H1 (cell line): ENCODE data around the gene RGS7BP. TPM values are rescaled to one million over a fixed set of nuclear protein-coding genes. Genes with fewer than 3 reads are reported as not detected.

Experiments used
- CTCF ChIA-PET: fragments of 300-600 bp; sonication (Branson Sonifier 250); formaldehyde crosslinking; loops from one replicate; lab custom pipeline; 2021; ENCODE audit not compliant: partially characterized antibody; lab: Charles Lee
- POLR2A ChIA-PET: fragments of 300-600 bp; sonication (Branson Sonifier 250); formaldehyde crosslinking; loops from one replicate; lab custom pipeline; 2021; ENCODE audit warnings: inconsistent platforms; ENCODE audit not compliant: partially characterized antibody; lab: Charles Lee
- DNase-seq, 2 experiments: peaks; one replicate each; pipeline versions ENCODE4 v3.0.0 to v3.0.0-alpha.2; 2010 to 2022; ENCODE audit warnings: low spot score in 2 of 2, low read depth in 1 of 2, mixed read lengths in 1 of 2
- FAIRE-seq: peaks from 2 replicates; lab custom pipeline; 2011; peaks lifted over from hg19 to GRCh38; lab: Jason Lieb, UNC
- H2AFZ ChIP-seq: 2 replicates; pipeline ENCODE4 v1.8.1; 2012; ENCODE audit warnings: low read length, inconsistent platforms
- H2AK5ac ChIP-seq: 2 replicates; pipeline ENCODE4 v1.6.1; 2013; ENCODE audit warnings: low read depth, low read length
- H2BK120ac ChIP-seq: replicated peaks from 2 replicates; pipeline ENCODE3; 2013; ENCODE audit warnings: low read depth, low read length, inconsistent platforms
- H2BK12ac ChIP-seq: 2 replicates; pipeline ENCODE4 v1.6.1; 2013; ENCODE audit warnings: low read depth, low read length
- H2BK15ac ChIP-seq: 2 replicates; pipeline ENCODE4 v1.6.1; 2013; ENCODE audit warnings: low read length
- H2BK20ac ChIP-seq: 2 replicates; pipeline ENCODE4 v1.6.1; 2013; ENCODE audit warnings: low read length
- H2BK5ac ChIP-seq: 2 replicates; pipeline ENCODE4 v1.6.1; 2013; ENCODE audit warnings: low read depth, low read length
- H3K14ac ChIP-seq: 2 replicates; pipeline ENCODE4 v1.6.1; 2013; ENCODE audit warnings: inconsistent platforms; ENCODE audit not compliant: insufficient read length
- H3K18ac ChIP-seq: 2 replicates; pipeline ENCODE4 v1.6.1; 2013; ENCODE audit warnings: low read length; ENCODE audit errors: extremely low read depth
- H3K23ac ChIP-seq: 2 replicates; pipeline ENCODE4 v1.6.1; 2013; ENCODE audit warnings: inconsistent platforms; ENCODE audit not compliant: insufficient read length
- H3K23me2 ChIP-seq: 2 replicates; pipeline ENCODE4 v1.6.1; 2013; ENCODE audit warnings: low read depth, low read length
- H3K27ac ChIP-seq: 2 replicates; pipeline ENCODE4 v1.6.1; 2011; ENCODE audit warnings: low read depth, low read length, inconsistent platforms
- H3K27me3 ChIP-seq, 4 experiments: replicated peaks in 1 of 4; 1 replicate in 1 of 4; 2 replicates in 3 of 4; pipeline versions ENCODE4 v1.6.1 to v1.8.1; 2011 to 2013; ENCODE audit warnings: low read length in 3 of 4, mild to moderate bottlenecking in 3 of 4, inconsistent platforms in 2 of 4, mixed read lengths in 2 of 4, moderate library complexity in 1 of 4; ENCODE audit not compliant: control insufficient read depth in 3 of 4, insufficient read depth in 3 of 4; ENCODE audit errors: extremely low read depth in 1 of 4
- H3K36me3 ChIP-seq, 4 experiments: 2 replicates each; pipeline versions ENCODE4 v1.6.1 to v1.8.1; 2011 to 2013; ENCODE audit warnings: mild to moderate bottlenecking in 4 of 4, low read length in 3 of 4, moderate library complexity in 2 of 4, control low read depth in 1 of 4, inconsistent platforms in 1 of 4; ENCODE audit not compliant: insufficient read depth in 4 of 4, control insufficient read depth in 2 of 4
- H3K4ac ChIP-seq: replicated peaks from 2 replicates; pipeline ENCODE3; 2013; ENCODE audit warnings: low read length, low read depth, mixed read lengths, inconsistent platforms; ENCODE audit not compliant: insufficient read length
- H3K4me1 ChIP-seq, 4 experiments: replicated peaks in 1 of 4; 1 replicate in 1 of 4; 2 replicates in 3 of 4; pipeline versions ENCODE4 v1.6.1 to v1.8.1; 2011 to 2013; ENCODE audit warnings: low read length in 3 of 4, inconsistent platforms in 2 of 4, mixed read lengths in 1 of 4; ENCODE audit not compliant: insufficient read depth in 4 of 4, control insufficient read depth in 3 of 4
- H3K4me2 ChIP-seq, 2 experiments: 2 replicates each; pipeline versions ENCODE4 v1.6.1 to v1.8.1; 2011 to 2013; ENCODE audit warnings: low read depth in 2 of 2, low read length in 2 of 2, control low read depth in 1 of 2, inconsistent platforms in 1 of 2, mild to moderate bottlenecking in 1 of 2; ENCODE audit not compliant: insufficient read depth in 1 of 2
- H3K4me3 ChIP-seq, 4 experiments: fragments of 200-600, 300-600 bp in 1 of 4; sonication (generic), shearing (Covaris generic), sonication (Bioruptor Twin) in 1 of 4; 2 replicates each; pipeline versions ENCODE4 v1.5.1 to v1.8.1; 2011 to 2016; ENCODE audit warnings: low read length in 4 of 4, low read depth in 3 of 4, control low read depth in 2 of 4, inconsistent platforms in 2 of 4, mild to moderate bottlenecking in 2 of 4, mixed read lengths in 1 of 4, moderate library complexity in 1 of 4; ENCODE audit not compliant: insufficient read depth in 2 of 4; ENCODE audit errors: extremely low read depth in 1 of 4
- H3K56ac ChIP-seq: replicated peaks from 2 replicates; pipeline ENCODE3; 2013; ENCODE audit warnings: low read depth, mild to moderate bottlenecking, mixed read lengths, low read length, inconsistent platforms; ENCODE audit not compliant: insufficient read length
- H3K79me1 ChIP-seq: 2 replicates; pipeline ENCODE4 v1.6.1; 2013; ENCODE audit warnings: low read depth, low read length, control low read depth
- H3K79me2 ChIP-seq, 2 experiments: 2 replicates each; pipeline versions ENCODE4 v1.6.1 to v1.8.1; 2012 to 2013; ENCODE audit warnings: low read length in 2 of 2, mild to moderate bottlenecking in 2 of 2, inconsistent platforms in 1 of 2; ENCODE audit not compliant: insufficient read depth in 2 of 2, control insufficient read depth in 1 of 2
- H3K9ac ChIP-seq, 4 experiments: replicated peaks in 1 of 4; 1 replicate in 1 of 4; 2 replicates in 3 of 4; pipeline versions ENCODE4 v1.6.1 to v1.8.1; 2011 to 2013; ENCODE audit warnings: low read depth in 3 of 4, low read length in 3 of 4, control low read depth in 2 of 4, mild to moderate bottlenecking in 2 of 4, moderate library complexity in 2 of 4, inconsistent platforms in 1 of 4; ENCODE audit errors: extremely low read depth in 1 of 4
- H3K9me3 ChIP-seq, 2 experiments: 2 replicates each; pipeline versions ENCODE4 v1.6.1 to v1.8.1; 2012 to 2013; ENCODE audit warnings: mild to moderate bottlenecking in 2 of 2, moderate library complexity in 2 of 2, control low read depth in 1 of 2, inconsistent platforms in 1 of 2, low read depth in 1 of 2, low read length in 1 of 2, mixed read lengths in 1 of 2; ENCODE audit not compliant: insufficient read depth in 2 of 2
- H4K20me1 ChIP-seq, 2 experiments: replicated peaks in 1 of 2; 2 replicates each; pipeline versions ENCODE3 to v1.8.1; 2011 to 2013; ENCODE audit warnings: inconsistent platforms in 2 of 2, low read length in 2 of 2, mild to moderate bottlenecking in 1 of 2; ENCODE audit not compliant: insufficient read depth in 2 of 2, control insufficient read depth in 1 of 2
- H4K5ac ChIP-seq: 2 replicates; pipeline ENCODE4 v1.6.1; 2013; ENCODE audit warnings: low read length, low read depth, mixed read lengths, inconsistent platforms; ENCODE audit not compliant: insufficient read length
- H4K8ac ChIP-seq: 2 replicates; pipeline ENCODE4 v1.8.0; 2013; ENCODE audit warnings: mild to moderate bottlenecking, moderate library complexity, low read length, inconsistent platforms; ENCODE audit not compliant: insufficient read depth; ENCODE audit errors: extremely low read depth
- H4K91ac ChIP-seq: replicated peaks from 2 replicates; pipeline ENCODE3; 2013; ENCODE audit warnings: low read length, mixed read lengths, inconsistent platforms; ENCODE audit not compliant: insufficient read length
- BCL11A ChIP-seq, 2 experiments: IDR thresholded peaks; one replicate each; pipeline ENCODE4 v1.6.1; 2011; ENCODE audit warnings: low read depth in 2 of 2, low read length in 2 of 2, mild to moderate bottlenecking in 2 of 2
- CBX5 ChIP-seq: fragments of 300-800, 300-1000 bp; sonication (generic); IDR thresholded peaks from 2 replicates; pipeline ENCODE4 v1.7.1; 2016; ENCODE audit warnings: antibody characterized with exemption, low read length, low read depth
- CHD2 ChIP-seq: IDR thresholded peaks from 2 replicates; pipeline ENCODE4 v1.6.1; 2012; ENCODE audit warnings: low read length, improper control_type of control experiment
- E2F6 ChIP-seq: IDR thresholded peaks from 2 replicates; pipeline ENCODE4 v1.6.1; 2012; ENCODE audit warnings: inconsistent platforms
- EP300 ChIP-seq, 2 experiments: IDR thresholded peaks; 1 replicate in 1 of 2; 2 replicates in 1 of 2; pipeline ENCODE4 v1.6.1; 2011 to 2012; ENCODE audit warnings: low read depth in 2 of 2, low read length in 2 of 2, mild to moderate bottlenecking in 2 of 2, borderline replicate concordance in 1 of 2, inconsistent platforms in 1 of 2, moderate library complexity in 1 of 2
- GABPA ChIP-seq: IDR thresholded peaks from 2 replicates; pipeline ENCODE4 v1.6.1; 2011; ENCODE audit warnings: mild to moderate bottlenecking, low read length, moderate library complexity, borderline replicate concordance; ENCODE audit not compliant: insufficient read depth
- JUND ChIP-seq: IDR thresholded peaks from 2 replicates; pipeline ENCODE4 v1.6.1; 2011; ENCODE audit warnings: mild to moderate bottlenecking, improper control_type of control experiment, low read length
- NANOG ChIP-seq: IDR thresholded peaks from 2 replicates; pipeline ENCODE4 v1.6.1; 2011; ENCODE audit warnings: low read length, low read depth, mild to moderate bottlenecking, inconsistent platforms; ENCODE audit not compliant: insufficient read depth, poor library complexity, severe bottlenecking
- PHF8 ChIP-seq: fragments of 200-600 bp; sonication (generic); conservative IDR thresholded peaks from 2 replicates; pipeline ENCODE4 v1.7.1; 2012; ENCODE audit warnings: low read depth, mild to moderate bottlenecking, inconsistent platforms, low read length, moderate library complexity
- RBBP5 ChIP-seq: IDR thresholded peaks from 2 replicates; pipeline ENCODE4 v1.7.1; 2012; ENCODE audit warnings: low read depth, mild to moderate bottlenecking, inconsistent platforms, low read length, moderate library complexity, borderline replicate concordance
- RFX5 ChIP-seq: IDR thresholded peaks from 2 replicates; pipeline ENCODE4 v1.6.1; 2011; ENCODE audit warnings: low read depth, low read length, improper control_type of control experiment, borderline replicate concordance
- RNF2 ChIP-seq: fragments of 200-900, 300-1000 bp; sonication (generic); IDR thresholded peaks from 2 replicates; pipeline ENCODE4 v1.7.1; 2016; ENCODE audit warnings: borderline replicate concordance, low read depth, mild to moderate bottlenecking, antibody characterized with exemption, low read length; ENCODE audit not compliant: poor library complexity, severe bottlenecking; ENCODE audit errors: missing control alignments
- SIX5 ChIP-seq: IDR thresholded peaks from 2 replicates; pipeline ENCODE4 v1.6.1; 2011; ENCODE audit warnings: mild to moderate bottlenecking, low read depth, low read length
- WGBS, 2 experiments: shearing (Covaris generic) in 1 of 2; methylation state at CpG; one replicate each; pipeline versions ENCODE4 v1.1.6 to v1.1.7; 2013 to 2015; ENCODE audit warnings: low lambda C conversion rate in 2 of 2, mixed read lengths in 2 of 2, inconsistent platforms in 1 of 2, low coverage in 1 of 2, missing lambda C conversion rate in 1 of 2; ENCODE audit not compliant: insufficient replicate concordance in 2 of 2, insufficient coverage in 1 of 2, insufficient read length in 1 of 2; ENCODE audit errors: extremely low coverage in 1 of 2, missing lambda C conversion rate in 1 of 2; 5-methylcytosine and 5-hydroxymethylcytosine counted together
- polyA plus RNA-seq, 7 experiments: library from polyadenylated mRNA; depleted of rRNA in 3 of 7; stranded (reverse) in 5 of 7; unstranded in 2 of 7; fragments of >200 nt in 5 of 7; fragments of 200-250 nt in 2 of 7; gene quantifications; 1 replicate in 5 of 7; 2 replicates in 1 of 7; 4 replicates in 1 of 7; pipeline versions ENCODE4 v1.2.1 to v1.2.3, GENCODE V29; 2011 to 2013; ENCODE audit warnings: missing spikeins in 2 of 7, mixed read lengths in 2 of 7
- total RNA-seq: library from RNA; stranded (reverse); fragmentation: NEBNext Ultra II Directional; extraction: Animal tissue kit (Norgen Biotek cat#: 25700); gene quantifications from 2 replicates; pipeline ENCODE4 v1.2.1, GENCODE V29; 2021

The RGS7BP gene
- total and polyA plus RNA-seq, 2 of the 8 experiments (the other 6 are each of a cell fraction or from before 2014, with no cell fraction given): 0.65 to 2.3 TPM

DNA sequence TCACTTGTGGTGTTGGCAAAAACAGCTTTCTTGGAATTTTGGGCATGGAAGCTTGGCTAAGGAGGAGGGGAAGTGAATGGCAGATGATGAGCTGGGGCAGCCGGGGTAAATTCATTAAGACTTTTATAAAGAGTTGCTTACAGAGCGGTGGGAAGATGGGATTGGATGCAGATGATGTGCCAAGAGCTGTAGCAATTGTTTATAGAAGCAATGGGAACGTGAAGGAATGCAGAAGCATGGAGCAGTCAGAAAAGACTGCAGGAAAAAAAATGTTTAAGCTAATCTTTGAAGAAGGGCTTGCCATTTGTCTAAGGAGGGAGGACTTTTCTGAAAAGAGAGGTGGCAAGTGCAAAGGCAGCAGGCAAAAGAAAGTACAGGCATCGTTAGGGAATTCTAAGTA is 97.9 kb downstream of the RGS7BP start:
- H3K56ac ChIP-seq: no peak overlapping the region
- H4K20me1 ChIP-seq: no peaks in the 10 kb centered on the region
- no peaks in the 10 kb centered on the region for H3K9me3 ChIP-seq
- no peak overlapping the region for H3K18ac ChIP-seq
- H3K23me2 ChIP-seq: no peaks in the 10 kb centered on the region
- H3K14ac ChIP-seq: no peak overlapping the region
- H3K4ac ChIP-seq: no peak overlapping the region
- FAIRE-seq (no peak), DNase-seq (no peak)
- no peaks in the 10 kb centered on the region for H3K27me3 ChIP-seq
- WGBS, 2 experiments: 90% methylated on average over 4 of the region's 4 CpGs; no CpG with 5 or more reads in 1 of the 2 experiments
- no peak overlapping the region for H2BK5ac ChIP-seq
- no peak overlapping the region for H2AFZ ChIP-seq
- H4K8ac ChIP-seq: no peak overlapping the region
- no peak overlapping the region for H2BK120ac ChIP-seq
- H4K91ac ChIP-seq: no peak overlapping the region
- H2BK15ac ChIP-seq: no peak overlapping the region
- H3K4me3 ChIP-seq: no peak overlapping the region
- H3K79me2 ChIP-seq: no peaks in the 10 kb centered on the region
- no peak overlapping the region for H3K23ac ChIP-seq
- H2BK20ac ChIP-seq: no peak overlapping the region
- POLR2A ChIA-PET: interaction anchor here (0.8 kb wide), 1 partner anchor 101 kb away, joined by 5 read pairs; no protein-coding TSS in a partner anchor
- H4K5ac ChIP-seq: no peak overlapping the region
- H3K27ac ChIP-seq: no peak overlapping the region
- H3K79me1 ChIP-seq: no peaks in the 10 kb centered on the region
- no peak overlapping the region for H2BK12ac ChIP-seq
- no peaks in the 10 kb centered on the region for H3K36me3 ChIP-seq
- CTCF ChIA-PET: interaction anchor here (1.2 kb wide), 1 partner anchor 374 kb away, joined by 3 read pairs; no protein-coding TSS in a partner anchor
- H3K9ac ChIP-seq: no peak overlapping the region
- no peak overlapping the region for H2AK5ac ChIP-seq
- H3K4me2 ChIP-seq: no peak overlapping the region
- H3K4me1 ChIP-seq: no peaks in the 10 kb centered on the region
- TF ChIP-seq RBBP5 (no peak), SIX5 (no peak), PHF8 (no peak), RFX5 (no peak), GABPA (no peak), JUND (no peak), E2F6 (no peak), EP300 (IDR thresholded peaks at IDR 0.05; ENCODE audit: borderline replicate concordance in 1 of 2, low read depth in 2 of 2, low read length in 2 of 2) (no peak), RNF2 (no peak), CHD2 (no peak), NANOG (no peak), BCL11A (IDR thresholded peaks at IDR 0.05; ENCODE audit: low read depth in 2 of 2, low read length in 2 of 2) (no peak), CBX5 (no peak)
